Right cardiac atrium (tissue), 5 donors: ENCODE results near the gene HAT1. TPM values are rescaled to one million over a fixed set of nuclear protein-coding genes. Genes with fewer than 3 reads are reported as not detected.

ENCODE experiments used
- ATAC-seq, 2 donors: fragments of 200-7000 bp; cut with Tn5 transposase; one replicate each; pipeline versions ENCODE4 v1.8.0 to v1.9.1; 2020; ENCODE audit warnings: moderate library complexity in 2 of 2, mild to moderate bottlenecking in 1 of 2
- DNase-seq, 3 donors: peaks; one replicate each; pipeline ENCODE4 v3.0.0-alpha.2; 2020
- H3K27ac ChIP-seq: one replicate; pipeline ENCODE4 v1.5.1; 2013; ENCODE audit warnings: mild to moderate bottlenecking, low read length, control low read depth, moderate library complexity
- H3K27me3 ChIP-seq: one replicate; pipeline ENCODE4 v1.6.1; 2013; ENCODE audit not compliant: control insufficient read depth, insufficient read depth
- H3K4me1 ChIP-seq: one replicate; pipeline ENCODE4 v1.6.1; 2013; ENCODE audit warnings: low read length; ENCODE audit not compliant: control insufficient read depth, insufficient read depth
- H3K4me3 ChIP-seq: one replicate; pipeline ENCODE4 v1.5.1; 2013; ENCODE audit warnings: low read length, control low read depth
- H3K9me3 ChIP-seq: one replicate; pipeline ENCODE4 v1.6.1; 2013; ENCODE audit warnings: low read length; ENCODE audit not compliant: control insufficient read depth
- WGBS: extraction: QIAGEN DNeasy Blood & Tissue Kit; methylation state at CpG from one replicate; pipeline ENCODE4 v1.1.7; 2013; 5-methylcytosine and 5-hydroxymethylcytosine counted together
- intact Hi-C, 4 donors: fragments of 100-400 bp; cut with DNase I; formaldehyde crosslinking; loops; one replicate each; pipeline versions ENCODE4 v1.11.0 to v1.14.0; 2022 to 2023
- polyA plus RNA-seq: library from polyadenylated mRNA; stranded (reverse); fragments of 200-250 nt; gene quantifications from one replicate; pipeline ENCODE4 v1.2.3, GENCODE V29; 2013
- total RNA-seq, 4 donors: library from RNA; stranded (reverse); fragmentation: NEBNext Ultra II Directional; extraction: Animal tissue kit (Norgen Biotek cat#: 25700); gene quantifications; one replicate each; pipeline ENCODE4 v1.2.1, GENCODE V29; 2021
- donor health status: healthy with polysubstance abuse.
- donor health status: DM: no; HTN: yes; CAD: no.
- donor health status: DM: no; HTN: no; CAD: no.
- donor health status: DM: no; HTN: yes; CAD: no; lungs with severe emphysema.
- donor health status: DM: yes; HTN: yes; CAD: no.

Gene HAT1
- total and polyA plus RNA-seq, 5 donors: 27.6 to 35.0 (median 31.5) TPM

DNA sequence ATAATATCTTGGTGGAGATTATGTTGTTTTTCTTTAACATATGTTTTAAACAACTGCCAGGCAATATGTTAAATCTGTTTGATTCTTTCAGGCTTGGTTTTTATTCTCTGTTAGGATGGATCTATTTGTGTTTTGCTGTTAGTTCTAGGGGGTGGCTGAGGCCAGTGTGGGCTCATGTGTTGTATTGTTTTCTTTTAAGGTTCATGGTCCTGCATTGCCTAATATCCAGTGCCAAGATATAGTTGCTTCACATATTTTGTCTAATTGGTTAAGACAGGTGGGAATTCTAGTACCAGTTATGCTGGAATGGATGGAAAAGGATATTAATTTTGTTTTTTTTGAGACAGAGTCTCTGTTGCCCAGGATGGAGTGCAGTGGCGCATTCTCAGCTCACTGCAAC is 85.1 kb downstream of the HAT1 start:
- no peaks in the 10 kb centered on the region for H3K4me1 ChIP-seq
- DNase-seq (no peak), ATAC-seq (no peak)
- no peaks in the 10 kb centered on the region for H3K27me3 ChIP-seq
- intact Hi-C loops: no loop called here
- WGBS: 97% methylated on average over 1 of the region's 1 CpG
- H3K27ac ChIP-seq: no peak overlapping the region
- H3K9me3 ChIP-seq: no peaks in the 10 kb centered on the region
- H3K4me3 ChIP-seq: no peak overlapping the region

DNA sequence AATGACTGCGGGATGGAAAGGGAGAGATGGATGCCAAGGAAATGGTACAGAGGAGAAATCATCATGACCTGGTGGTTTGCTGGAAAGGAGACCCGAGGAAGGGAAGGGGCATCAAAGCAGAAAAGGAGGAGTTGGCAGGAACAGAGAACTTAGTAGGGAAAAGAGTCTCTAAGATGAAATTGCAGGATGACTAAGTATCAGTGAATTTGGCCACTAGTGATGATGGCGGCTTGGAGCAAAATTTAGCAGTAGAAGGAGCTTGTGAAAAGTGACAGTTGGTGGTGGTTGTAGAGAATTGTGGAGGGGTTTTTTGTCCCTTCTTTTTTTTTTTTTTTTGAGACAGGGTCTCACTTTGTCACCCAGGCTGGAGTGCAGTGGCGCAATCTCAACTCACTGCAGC is 87.6 kb downstream of the HAT1 start:
- intact Hi-C loops: no loop called here
- 94% methylated on average over 4 of the region's 4 CpGs for WGBS
- Histone ChIP-seq H3K4me3 (no peak overlapping the region), H3K4me1 (no peaks in the 10 kb centered on the region), H3K27me3 (no peaks in the 10 kb centered on the region), H3K9me3 (no peaks in the 10 kb centered on the region), H3K27ac (no peak overlapping the region)
- DNase-seq (no peak), ATAC-seq (no peak)

- Histone ChIP-seq H3K27me3 (no peaks in the 10 kb centered on the region), H3K27ac (no peak overlapping the region), H3K4me3 (no peak overlapping the region), H3K4me1 (no peaks in the 10 kb centered on the region), H3K9me3 (no peaks in the 10 kb centered on the region)
- intact Hi-C loops: no loop called here
- no peak for DNase-seq
- ATAC-seq: no peak
- 74% methylated on average over 11 of the region's 11 CpGs for WGBS
Observed at GRCh38 chr2:172011812-172012575, 89.7 kb downstream of the HAT1 start.

DNA sequence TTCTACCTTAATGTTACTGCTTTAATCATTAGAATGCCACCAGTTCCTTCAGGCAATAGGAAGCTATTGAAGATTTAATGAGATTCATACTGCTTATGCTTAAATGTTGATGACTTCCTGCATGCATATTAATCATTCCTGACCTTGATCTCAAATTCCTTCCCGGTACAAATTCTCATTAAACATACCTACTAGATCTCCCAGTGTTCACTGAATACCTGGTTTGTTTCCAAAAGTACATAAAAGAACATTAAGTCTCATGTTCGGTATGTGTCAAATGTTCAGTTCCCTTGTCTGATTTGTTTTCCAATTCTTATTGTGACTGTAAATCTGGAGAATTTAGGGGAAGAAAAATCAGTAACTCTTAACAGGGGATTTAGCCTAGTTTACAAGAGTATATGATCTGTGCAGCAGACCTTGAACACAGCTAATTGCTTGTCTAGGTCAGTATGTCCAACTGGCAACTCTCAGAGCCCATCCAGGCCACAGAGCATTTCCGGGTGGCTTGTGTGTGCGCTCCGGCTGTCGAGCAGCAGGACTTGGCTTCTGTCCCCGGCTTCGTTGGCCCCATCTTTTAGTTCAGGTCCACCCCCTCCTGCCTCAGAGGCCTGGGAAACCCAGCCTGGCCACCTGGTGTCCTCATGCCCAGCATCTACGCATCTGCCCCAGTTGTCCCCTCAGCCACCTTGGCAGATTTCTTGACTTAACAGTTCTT is 90.6 kb downstream of the HAT1 start:
- intact Hi-C loops: no loop called here
- no peak for ATAC-seq
- no peak for DNase-seq
- Histone ChIP-seq H3K4me3 (no peak overlapping the region), H3K27me3 (no peaks in the 10 kb centered on the region), H3K9me3 (no peaks in the 10 kb centered on the region), H3K27ac (no peak overlapping the region), H3K4me1 (no peaks in the 10 kb centered on the region)
- 68% methylated on average over 9 of the region's 9 CpGs for WGBS

GRCh38 chr2:172013396-172013795 is 91.1 kb downstream of the HAT1 start:
- Histone ChIP-seq H3K27ac (no peak overlapping the region), H3K27me3 (no peaks in the 10 kb centered on the region), H3K4me1 (no peaks in the 10 kb centered on the region), H3K4me3 (no peak overlapping the region), H3K9me3 (no peaks in the 10 kb centered on the region)
- intact Hi-C loops: no loop called here
- DNase-seq: no peak
- WGBS: 78% methylated on average over 4 of the region's 4 CpGs
- ATAC-seq: no peak

GRCh38 chr2:172021074-172021931 is 99.0 kb downstream of the HAT1 start:
- ATAC-seq: no peak
- no peak overlapping the region for H3K27ac ChIP-seq
- H3K9me3 ChIP-seq: no peaks in the 10 kb centered on the region
- DNase-seq: no peak
- no peak overlapping the region for H3K4me3 ChIP-seq
- H3K27me3 ChIP-seq: no peaks in the 10 kb centered on the region
- WGBS: 46% methylated on average over 8 of the region's 8 CpGs
- intact Hi-C loops: no loop called here
- no peaks in the 10 kb centered on the region for H3K4me1 ChIP-seq

GRCh38 chr2:172021955-172022354 is 99.7 kb downstream of the HAT1 start:
- no peaks in the 10 kb centered on the region for H3K9me3 ChIP-seq
- no peak for DNase-seq
- no peak for ATAC-seq
- peak overlapping the region; percentile 54 for H3K4me3 ChIP-seq
- H3K27ac ChIP-seq: no peak overlapping the region
- H3K27me3 ChIP-seq: no peaks in the 10 kb centered on the region
- H3K4me1 ChIP-seq: no peaks in the 10 kb centered on the region
- intact Hi-C loops: no loop called here
- 47% methylated on average over 5 of the region's 5 CpGs for WGBS

GRCh38 chr2:172031536-172031935 is 109.3 kb downstream of the HAT1 start:
- WGBS: 59% methylated on average over 4 of the region's 4 CpGs
- Histone ChIP-seq H3K4me3 (no peak overlapping the region), H3K4me1 (no peaks in the 10 kb centered on the region), H3K27ac (no peak overlapping the region), H3K27me3 (no peaks in the 10 kb centered on the region), H3K9me3 (no peaks in the 10 kb centered on the region)
- intact Hi-C loops: no loop called here
- DNase-seq (no peak), ATAC-seq (no peak)

Other genes with a start within 250 kb of the HAT1 start
- 10 to 100 TPM; 60.0 to 66.3 (median 62.4) TPM for gene DYNC1I2, start 235.0 kb upstream of the HAT1 start, total RNA-seq
- gene DYNC1I2, start 235.0 kb upstream of the HAT1 start, polyA plus RNA-seq: 58.8 TPM
- gene SLC25A12, start 28.2 kb upstream of the HAT1 start, total RNA-seq: 100 to 1,000 TPM in 2 of 4 donors, 10 to 100 TPM in 2; 94.1 to 122 (median 102) TPM
- gene SLC25A12, start 28.2 kb upstream of the HAT1 start, polyA plus RNA-seq: 74.2 TPM
- 1 to 10 TPM; 3.0 to 5.4 (median 4.5) TPM for gene METAP1D, start 77.5 kb downstream of the HAT1 start, total RNA-seq
- gene METAP1D, start 77.5 kb downstream of the HAT1 start, polyA plus RNA-seq: 3.6 TPM
- under 1 TPM in 2 of 4 donors, not detected in 2; 0.18 to 0.23 TPM for gene DLX1, start 163.0 kb downstream of the HAT1 start, total RNA-seq
- 0.23 TPM for gene DLX1, start 163.0 kb downstream of the HAT1 start, polyA plus RNA-seq
- not detected for gene DLX2, start 180.4 kb downstream of the HAT1 start, total RNA-seq
- not detected for gene DLX2, start 180.4 kb downstream of the HAT1 start, polyA plus RNA-seq